Globus pallidus (tissue), 1 donor: ENCODE results near the gene VPS9D1.
"Not testable (repeated sequence)": the region's sequence is repeated elsewhere in the genome, so short reads cannot be mapped to it uniquely, and the experiment has no call there.

Source experiments
- DNase-seq: peaks from one replicate; pipeline ENCODE4 v3.0.0-alpha.2; 2015; ENCODE audit warnings: low spot score

The VPS9D1 gene

DNA sequence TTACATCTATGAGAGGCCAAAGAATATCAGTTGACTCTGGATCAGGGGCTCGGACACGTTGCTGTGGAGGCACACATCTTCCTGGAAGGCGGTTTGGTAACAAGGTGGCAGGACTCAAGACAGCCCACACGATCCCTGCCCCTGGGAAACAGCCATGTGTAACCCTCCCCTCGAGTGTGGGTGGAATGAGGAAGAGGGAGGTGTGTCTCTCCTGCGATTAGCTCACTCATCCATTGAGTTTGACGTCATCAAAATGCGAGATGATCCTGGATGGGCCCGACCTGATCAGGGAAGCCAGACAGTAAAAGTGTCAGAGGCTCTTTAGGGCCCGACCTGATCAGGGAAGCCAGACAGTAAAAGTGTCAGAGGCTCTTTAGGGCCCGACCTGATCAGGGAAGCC, 56.5 kb downstream of the VPS9D1 start:
- not testable (repeated sequence) for DNase-seq

DNA sequence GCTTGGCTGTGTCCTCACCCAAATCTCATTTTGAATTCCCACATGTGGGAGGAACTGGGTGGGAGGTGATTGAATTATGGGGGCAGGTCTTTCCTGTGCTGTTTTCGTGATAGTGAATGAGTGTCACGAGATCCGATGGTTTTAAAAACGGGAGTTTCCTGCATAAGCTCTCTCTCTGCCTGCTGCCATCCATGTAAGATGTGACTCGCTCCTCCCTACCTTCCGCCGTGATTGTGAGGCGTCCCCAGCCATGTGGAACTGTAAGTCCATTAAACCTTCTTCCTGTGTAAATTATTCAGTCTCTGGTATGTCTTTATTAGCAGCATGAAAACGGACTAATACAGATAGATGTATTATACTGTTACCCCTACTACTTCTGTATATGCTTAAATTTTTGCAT, 59.5 kb downstream of the VPS9D1 start:
- no peak for DNase-seq

- DNase-seq, result no peak
These were observed 60.6 kb downstream of the VPS9D1 start for GRCh38 chr16:89660146-89660545.

- no peak for DNase-seq
These were observed 62.3 kb downstream of the VPS9D1 start for GRCh38 chr16:89658221-89658879.

DNA sequence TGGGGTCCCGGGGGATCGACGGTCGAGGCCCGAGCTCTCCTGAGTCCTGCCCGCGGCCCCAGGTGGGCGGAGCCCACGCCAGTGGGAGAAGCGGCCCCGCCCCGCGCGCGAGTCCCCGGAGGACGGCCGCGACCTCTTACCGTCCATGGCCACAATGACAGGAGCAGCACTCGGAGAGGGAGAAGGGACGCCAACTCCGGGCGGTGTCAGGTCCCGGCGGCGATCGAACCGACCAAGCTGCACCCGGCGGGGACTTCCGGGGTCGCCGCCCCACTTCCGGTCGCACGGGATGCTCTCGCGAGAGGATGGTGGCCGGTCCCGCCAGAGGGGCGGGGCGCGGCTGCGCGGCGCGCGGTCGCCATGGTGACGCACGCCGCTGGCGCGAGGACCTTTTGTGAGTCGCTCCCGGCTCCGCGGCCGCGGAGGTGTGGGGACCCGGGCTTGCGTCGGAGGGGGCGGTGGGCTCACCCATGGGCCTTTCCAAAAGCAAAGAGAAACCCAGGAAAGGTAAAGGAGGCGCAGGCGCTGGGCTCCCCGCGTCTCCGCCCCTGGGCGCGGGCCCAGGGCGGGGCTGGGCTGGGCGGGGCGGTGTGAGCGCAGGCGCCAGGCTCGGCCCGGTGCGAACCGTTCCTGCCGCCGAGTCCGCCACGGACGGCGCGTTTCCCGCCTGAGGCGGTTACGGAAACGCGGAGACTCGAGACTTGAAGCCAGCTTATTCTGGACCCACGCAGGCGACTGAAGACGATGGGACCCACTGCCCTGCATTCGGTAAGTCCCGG, 63.1 kb downstream of the VPS9D1 start, which contains the start of the genes CHMP1A and SPATA33:
Gene CHMP1A (minus strand): TSS at position 267 of the 779 bp plus-strand sequence. CDS start 120 bp downstream, at position 147.
Gene SPATA33 (plus strand): TSS at position 395 of the 779 bp plus-strand sequence. CDS start 76 bp downstream, at position 471.
- peak; percentile 76 for DNase-seq
